H1 (cell line): ENCODE measurements around the gene OGDH. TPM values are rescaled to one million over a fixed set of nuclear protein-coding genes. Genes with fewer than 3 reads are reported as not detected.

Experiments
- CTCF ChIA-PET: fragments of 300-600 bp; sonication (Branson Sonifier 250); formaldehyde crosslinking; loops from one replicate; lab custom pipeline; 2021; ENCODE audit not compliant: partially characterized antibody; lab: Charles Lee
- POLR2A ChIA-PET: fragments of 300-600 bp; sonication (Branson Sonifier 250); formaldehyde crosslinking; loops from one replicate; lab custom pipeline; 2021; ENCODE audit warnings: inconsistent platforms; ENCODE audit not compliant: partially characterized antibody; lab: Charles Lee
- DNase-seq, 2 experiments: peaks; one replicate each; pipeline versions ENCODE4 v3.0.0 to v3.0.0-alpha.2; 2010 to 2022; ENCODE audit warnings: low spot score in 2 of 2, low read depth in 1 of 2, mixed read lengths in 1 of 2
- FAIRE-seq: peaks from 2 replicates; lab custom pipeline; 2011; peaks lifted over from hg19 to GRCh38; lab: Jason Lieb, UNC
- H2AFZ ChIP-seq: 2 replicates; pipeline ENCODE4 v1.8.1; 2012; ENCODE audit warnings: low read length, inconsistent platforms
- H2AK5ac ChIP-seq: 2 replicates; pipeline ENCODE4 v1.6.1; 2013; ENCODE audit warnings: low read depth, low read length
- H2BK120ac ChIP-seq: replicated peaks from 2 replicates; pipeline ENCODE3; 2013; ENCODE audit warnings: low read depth, low read length, inconsistent platforms
- H2BK12ac ChIP-seq: 2 replicates; pipeline ENCODE4 v1.6.1; 2013; ENCODE audit warnings: low read depth, low read length
- H2BK15ac ChIP-seq: 2 replicates; pipeline ENCODE4 v1.6.1; 2013; ENCODE audit warnings: low read length
- H2BK20ac ChIP-seq: 2 replicates; pipeline ENCODE4 v1.6.1; 2013; ENCODE audit warnings: low read length
- H2BK5ac ChIP-seq: 2 replicates; pipeline ENCODE4 v1.6.1; 2013; ENCODE audit warnings: low read depth, low read length
- H3K14ac ChIP-seq: 2 replicates; pipeline ENCODE4 v1.6.1; 2013; ENCODE audit warnings: inconsistent platforms; ENCODE audit not compliant: insufficient read length
- H3K18ac ChIP-seq: 2 replicates; pipeline ENCODE4 v1.6.1; 2013; ENCODE audit warnings: low read length; ENCODE audit errors: extremely low read depth
- H3K23ac ChIP-seq: 2 replicates; pipeline ENCODE4 v1.6.1; 2013; ENCODE audit warnings: inconsistent platforms; ENCODE audit not compliant: insufficient read length
- H3K23me2 ChIP-seq: 2 replicates; pipeline ENCODE4 v1.6.1; 2013; ENCODE audit warnings: low read depth, low read length
- H3K27ac ChIP-seq: 2 replicates; pipeline ENCODE4 v1.6.1; 2011; ENCODE audit warnings: low read depth, low read length, inconsistent platforms
- H3K27me3 ChIP-seq, 4 experiments: replicated peaks in 1 of 4; 1 replicate in 1 of 4; 2 replicates in 3 of 4; pipeline versions ENCODE4 v1.6.1 to v1.8.1; 2011 to 2013; ENCODE audit warnings: low read length in 3 of 4, mild to moderate bottlenecking in 3 of 4, inconsistent platforms in 2 of 4, mixed read lengths in 2 of 4, moderate library complexity in 1 of 4; ENCODE audit not compliant: control insufficient read depth in 3 of 4, insufficient read depth in 3 of 4; ENCODE audit errors: extremely low read depth in 1 of 4
- H3K36me3 ChIP-seq, 4 experiments: 2 replicates each; pipeline versions ENCODE4 v1.6.1 to v1.8.1; 2011 to 2013; ENCODE audit warnings: mild to moderate bottlenecking in 4 of 4, low read length in 3 of 4, moderate library complexity in 2 of 4, control low read depth in 1 of 4, inconsistent platforms in 1 of 4; ENCODE audit not compliant: insufficient read depth in 4 of 4, control insufficient read depth in 2 of 4
- H3K4ac ChIP-seq: replicated peaks from 2 replicates; pipeline ENCODE3; 2013; ENCODE audit warnings: low read length, low read depth, mixed read lengths, inconsistent platforms; ENCODE audit not compliant: insufficient read length
- H3K4me1 ChIP-seq, 4 experiments: replicated peaks in 1 of 4; 1 replicate in 1 of 4; 2 replicates in 3 of 4; pipeline versions ENCODE4 v1.6.1 to v1.8.1; 2011 to 2013; ENCODE audit warnings: low read length in 3 of 4, inconsistent platforms in 2 of 4, mixed read lengths in 1 of 4; ENCODE audit not compliant: insufficient read depth in 4 of 4, control insufficient read depth in 3 of 4
- H3K4me2 ChIP-seq, 2 experiments: 2 replicates each; pipeline versions ENCODE4 v1.6.1 to v1.8.1; 2011 to 2013; ENCODE audit warnings: low read depth in 2 of 2, low read length in 2 of 2, control low read depth in 1 of 2, inconsistent platforms in 1 of 2, mild to moderate bottlenecking in 1 of 2; ENCODE audit not compliant: insufficient read depth in 1 of 2
- H3K4me3 ChIP-seq, 4 experiments: fragments of 200-600, 300-600 bp in 1 of 4; sonication (generic), shearing (Covaris generic), sonication (Bioruptor Twin) in 1 of 4; 2 replicates each; pipeline versions ENCODE4 v1.5.1 to v1.8.1; 2011 to 2016; ENCODE audit warnings: low read length in 4 of 4, low read depth in 3 of 4, control low read depth in 2 of 4, inconsistent platforms in 2 of 4, mild to moderate bottlenecking in 2 of 4, mixed read lengths in 1 of 4, moderate library complexity in 1 of 4; ENCODE audit not compliant: insufficient read depth in 2 of 4; ENCODE audit errors: extremely low read depth in 1 of 4
- H3K56ac ChIP-seq: replicated peaks from 2 replicates; pipeline ENCODE3; 2013; ENCODE audit warnings: low read depth, mild to moderate bottlenecking, mixed read lengths, low read length, inconsistent platforms; ENCODE audit not compliant: insufficient read length
- H3K79me1 ChIP-seq: 2 replicates; pipeline ENCODE4 v1.6.1; 2013; ENCODE audit warnings: low read depth, low read length, control low read depth
- H3K79me2 ChIP-seq, 2 experiments: 2 replicates each; pipeline versions ENCODE4 v1.6.1 to v1.8.1; 2012 to 2013; ENCODE audit warnings: low read length in 2 of 2, mild to moderate bottlenecking in 2 of 2, inconsistent platforms in 1 of 2; ENCODE audit not compliant: insufficient read depth in 2 of 2, control insufficient read depth in 1 of 2
- H3K9ac ChIP-seq, 4 experiments: replicated peaks in 1 of 4; 1 replicate in 1 of 4; 2 replicates in 3 of 4; pipeline versions ENCODE4 v1.6.1 to v1.8.1; 2011 to 2013; ENCODE audit warnings: low read depth in 3 of 4, low read length in 3 of 4, control low read depth in 2 of 4, mild to moderate bottlenecking in 2 of 4, moderate library complexity in 2 of 4, inconsistent platforms in 1 of 4; ENCODE audit errors: extremely low read depth in 1 of 4
- H3K9me3 ChIP-seq, 2 experiments: 2 replicates each; pipeline versions ENCODE4 v1.6.1 to v1.8.1; 2012 to 2013; ENCODE audit warnings: mild to moderate bottlenecking in 2 of 2, moderate library complexity in 2 of 2, control low read depth in 1 of 2, inconsistent platforms in 1 of 2, low read depth in 1 of 2, low read length in 1 of 2, mixed read lengths in 1 of 2; ENCODE audit not compliant: insufficient read depth in 2 of 2
- H4K20me1 ChIP-seq, 2 experiments: replicated peaks in 1 of 2; 2 replicates each; pipeline versions ENCODE3 to v1.8.1; 2011 to 2013; ENCODE audit warnings: inconsistent platforms in 2 of 2, low read length in 2 of 2, mild to moderate bottlenecking in 1 of 2; ENCODE audit not compliant: insufficient read depth in 2 of 2, control insufficient read depth in 1 of 2
- H4K5ac ChIP-seq: 2 replicates; pipeline ENCODE4 v1.6.1; 2013; ENCODE audit warnings: low read length, low read depth, mixed read lengths, inconsistent platforms; ENCODE audit not compliant: insufficient read length
- H4K8ac ChIP-seq: 2 replicates; pipeline ENCODE4 v1.8.0; 2013; ENCODE audit warnings: mild to moderate bottlenecking, moderate library complexity, low read length, inconsistent platforms; ENCODE audit not compliant: insufficient read depth; ENCODE audit errors: extremely low read depth
- H4K91ac ChIP-seq: replicated peaks from 2 replicates; pipeline ENCODE3; 2013; ENCODE audit warnings: low read length, mixed read lengths, inconsistent platforms; ENCODE audit not compliant: insufficient read length
- CHD2 ChIP-seq: IDR thresholded peaks from 2 replicates; pipeline ENCODE4 v1.6.1; 2012; ENCODE audit warnings: low read length, improper control_type of control experiment
- POU5F1 ChIP-seq: IDR thresholded peaks from 2 replicates; pipeline ENCODE4 v1.6.1; 2011; ENCODE audit warnings: low read depth, mild to moderate bottlenecking, low read length, moderate library complexity
- WGBS, 2 experiments: shearing (Covaris generic) in 1 of 2; methylation state at CpG; one replicate each; pipeline versions ENCODE4 v1.1.6 to v1.1.7; 2013 to 2015; ENCODE audit warnings: low lambda C conversion rate in 2 of 2, mixed read lengths in 2 of 2, inconsistent platforms in 1 of 2, low coverage in 1 of 2, missing lambda C conversion rate in 1 of 2; ENCODE audit not compliant: insufficient replicate concordance in 2 of 2, insufficient coverage in 1 of 2, insufficient read length in 1 of 2; ENCODE audit errors: extremely low coverage in 1 of 2, missing lambda C conversion rate in 1 of 2; 5-methylcytosine and 5-hydroxymethylcytosine counted together
- polyA plus RNA-seq, 7 experiments: library from polyadenylated mRNA; depleted of rRNA in 3 of 7; stranded (reverse) in 5 of 7; unstranded in 2 of 7; fragments of >200 nt in 5 of 7; fragments of 200-250 nt in 2 of 7; gene quantifications; 1 replicate in 5 of 7; 2 replicates in 1 of 7; 4 replicates in 1 of 7; pipeline versions ENCODE4 v1.2.1 to v1.2.3, GENCODE V29; 2011 to 2013; ENCODE audit warnings: missing spikeins in 2 of 7, mixed read lengths in 2 of 7
- total RNA-seq: library from RNA; stranded (reverse); fragmentation: NEBNext Ultra II Directional; extraction: Animal tissue kit (Norgen Biotek cat#: 25700); gene quantifications from 2 replicates; pipeline ENCODE4 v1.2.1, GENCODE V29; 2021

Gene OGDH
- total and polyA plus RNA-seq, 2 of the 8 experiments (the other 6 are each of a cell fraction or from before 2014, with no cell fraction given), result 71.6 to 91.6 TPM

- Histone ChIP-seq H3K4me2 (no peak overlapping the region), H3K79me2 (peaks cover 19 to 98% of the 10 kb centered on the region in 2 experiments), H2BK20ac (no peak overlapping the region), H3K4me3 (no peak overlapping the region), H3K27me3 (no peaks in the 10 kb centered on the region), H3K36me3 (no peaks in the 10 kb centered on the region), H3K27ac (no peak overlapping the region), H2BK5ac (no peak overlapping the region), H2BK15ac (no peak overlapping the region), H3K56ac (no peak overlapping the region), H4K20me1 (peaks cover 0 to 18% of the 10 kb centered on the region in 2 experiments), H2BK120ac (no peak overlapping the region), H3K23me2 (no peaks in the 10 kb centered on the region), H4K91ac (no peak overlapping the region), H4K8ac (no peak overlapping the region), H3K14ac (no peak overlapping the region), H2AFZ (no peak overlapping the region)
- CTCF ChIA-PET, result no interaction called here
- WGBS, 2 experiments, result 86% methylated on average over 3 of the region's 3 CpGs; no CpG with 5 or more reads in 1 of the 2 experiments
- no peak for TF ChIP-seq CHD2
- no peak for TF ChIP-seq POU5F1
- TF ChIP-seq, all 59 proteins: peak for 0
- H2BK12ac ChIP-seq, result no peak overlapping the region
- H3K4me1 ChIP-seq, result no peaks in the 10 kb centered on the region; a peak in 1 of 7 replicates
- H3K9me3 ChIP-seq, result no peaks in the 10 kb centered on the region
- peaks cover 2% of the 10 kb centered on the region for H3K79me1 ChIP-seq
- POLR2A ChIA-PET, result interaction anchor here (1.0 kb wide), 1 partner anchor 12 kb away, joined by 6 read pairs; no protein-coding TSS in a partner anchor
- H3K23ac ChIP-seq, result no peak overlapping the region
- no peak for DNase-seq
- no peak for FAIRE-seq
- no peak overlapping the region for H3K18ac ChIP-seq
- no peak overlapping the region for H2AK5ac ChIP-seq
- H4K5ac ChIP-seq, result no peak overlapping the region
- no peak overlapping the region for H3K9ac ChIP-seq
- H3K4ac ChIP-seq, result no peak overlapping the region
These were observed 12.3 kb downstream of the OGDH start for GRCh38 chr7:44618753-44619152.
